HG03025 (cell line): Measurements from ENCODE around the gene LZTFL1.

Experiments used
- ATAC-seq: cut with Tn5 transposase; IDR thresholded peaks from one replicate; pipeline ENCODE4 v1.9.1; 2021; ENCODE audit warnings: mild to moderate bottlenecking, moderate library complexity; ENCODE audit not compliant: unreplicated experiment, low FRiP score

The LZTFL1 gene

DNA sequence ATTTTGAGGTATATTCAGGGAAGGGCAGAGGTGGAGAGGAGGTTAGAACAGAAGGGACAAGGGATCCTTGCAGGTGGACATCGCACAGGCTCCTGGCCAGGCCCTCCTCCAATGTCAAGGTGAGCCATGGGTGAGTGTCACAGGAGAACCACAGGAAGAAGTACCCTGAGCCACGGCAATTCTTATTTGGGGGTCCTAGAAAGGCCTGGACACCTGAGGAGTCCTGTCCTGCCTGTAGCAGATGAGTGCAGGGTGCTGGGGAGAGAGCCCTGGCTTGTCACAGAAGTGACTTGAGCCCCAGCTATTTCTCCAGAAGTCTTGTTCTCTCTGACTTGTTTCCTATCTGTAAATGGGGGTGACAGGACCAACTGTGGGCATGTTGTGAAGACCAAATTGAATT, 49.9 kb downstream of the LZTFL1 start:
- ATAC-seq = no peak

DNA sequence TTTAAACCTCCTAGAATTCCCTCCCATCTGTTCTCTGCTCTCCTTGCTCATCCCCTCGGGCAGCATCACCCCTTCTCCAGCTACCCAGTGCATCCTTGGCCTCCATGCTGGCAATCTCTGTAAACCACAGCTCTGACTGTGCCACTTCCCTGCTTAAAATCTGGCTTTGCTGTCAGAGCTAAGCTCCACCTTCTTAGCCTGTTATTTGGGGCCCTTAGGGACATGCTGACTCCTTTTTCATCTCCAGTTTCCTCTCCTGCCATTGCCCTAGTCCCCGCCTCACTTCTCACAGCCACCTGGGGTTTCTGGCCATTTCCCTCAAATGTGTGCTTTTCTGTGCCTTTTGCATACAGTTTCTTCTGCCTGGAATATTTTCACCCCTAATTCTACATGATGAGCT, 51.3 kb downstream of the LZTFL1 start:
- ATAC-seq = no peak

- no peak for ATAC-seq
Observed at GRCh38 chr3:45789235-45789812, 52.6 kb downstream of the LZTFL1 start.

GRCh38 chr3:45787551-45787950, 54.4 kb downstream of the LZTFL1 start:
- ATAC-seq = no peak

DNA sequence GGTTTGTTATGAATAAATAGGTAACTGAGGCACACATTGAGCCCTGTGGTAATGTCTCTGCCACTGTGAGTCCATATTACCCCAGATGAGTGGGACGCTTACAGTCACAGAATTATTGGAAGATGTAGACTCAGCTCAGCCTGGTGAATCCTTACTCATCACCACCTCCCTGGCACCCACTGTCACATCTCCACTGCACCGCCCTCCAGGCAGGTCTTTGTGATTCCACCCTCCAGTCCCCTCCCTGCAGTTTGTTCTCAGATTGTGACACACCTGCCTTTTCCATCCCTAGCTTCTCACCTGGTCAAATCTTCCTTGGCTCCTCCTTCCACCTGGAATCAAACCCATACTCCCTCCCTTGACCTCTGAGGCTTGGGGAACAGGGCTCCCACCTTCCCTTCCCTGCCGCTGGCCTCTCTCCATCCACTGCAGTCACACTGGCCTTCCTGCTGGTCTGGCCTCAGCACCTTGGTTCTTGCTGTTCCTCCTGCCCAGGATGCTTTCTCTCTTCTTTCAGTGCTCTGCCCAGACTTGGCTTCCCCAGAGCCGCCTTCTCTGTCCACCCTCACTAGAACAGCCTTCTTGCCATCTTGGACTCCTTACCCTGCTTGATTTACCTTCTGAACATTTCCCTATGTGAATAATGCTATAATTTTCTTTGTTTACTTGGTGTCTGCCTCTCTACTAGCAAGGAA, 55.0 kb downstream of the LZTFL1 start:
- ATAC-seq = no peak

GRCh38 chr3:45785605-45786150, 56.2 kb downstream of the LZTFL1 start:
- ATAC-seq = no peak

GRCh38 chr3:45783667-45784066, 58.3 kb downstream of the LZTFL1 start:
- ATAC-seq = no peak

DNA sequence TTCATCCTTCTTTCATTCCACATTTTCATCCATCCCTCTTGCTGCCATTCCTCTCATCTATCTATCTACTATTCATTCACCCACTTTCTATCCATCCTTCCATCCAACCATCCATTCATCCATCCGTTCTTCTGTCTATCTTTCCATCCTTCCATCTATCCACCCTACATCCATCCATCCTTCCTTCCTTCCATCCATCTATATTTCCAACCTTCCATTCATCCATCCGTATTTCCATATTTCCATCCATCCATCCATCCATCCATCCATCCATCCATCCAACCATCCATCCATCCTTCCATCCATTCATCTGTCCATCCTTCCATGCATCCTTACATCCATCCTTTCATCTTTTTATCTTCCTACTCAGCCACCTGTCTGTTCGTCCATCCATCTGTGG, 59.5 kb downstream of the LZTFL1 start:
- ATAC-seq = no peak

DNA sequence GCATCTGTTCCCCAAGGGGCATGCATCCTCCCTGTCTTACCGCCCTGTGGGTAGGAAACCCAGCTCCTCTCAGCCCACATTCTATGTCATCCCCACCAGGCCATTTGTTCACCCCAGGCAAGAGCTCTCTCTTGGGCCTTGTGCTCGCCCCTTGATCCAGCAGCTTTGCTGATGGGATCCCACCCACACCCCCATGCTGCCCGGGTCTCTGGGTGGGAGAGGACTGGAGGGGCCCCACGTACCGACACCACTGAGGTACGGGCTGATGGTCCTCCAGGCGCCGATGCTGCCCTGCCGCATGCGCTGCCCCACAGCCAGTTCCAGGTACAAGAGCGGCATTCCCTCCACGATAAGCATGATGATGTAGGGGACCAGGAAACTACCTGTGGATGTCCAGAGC, 60.1 kb downstream of the LZTFL1 start:
- ATAC-seq = no peak

DNA sequence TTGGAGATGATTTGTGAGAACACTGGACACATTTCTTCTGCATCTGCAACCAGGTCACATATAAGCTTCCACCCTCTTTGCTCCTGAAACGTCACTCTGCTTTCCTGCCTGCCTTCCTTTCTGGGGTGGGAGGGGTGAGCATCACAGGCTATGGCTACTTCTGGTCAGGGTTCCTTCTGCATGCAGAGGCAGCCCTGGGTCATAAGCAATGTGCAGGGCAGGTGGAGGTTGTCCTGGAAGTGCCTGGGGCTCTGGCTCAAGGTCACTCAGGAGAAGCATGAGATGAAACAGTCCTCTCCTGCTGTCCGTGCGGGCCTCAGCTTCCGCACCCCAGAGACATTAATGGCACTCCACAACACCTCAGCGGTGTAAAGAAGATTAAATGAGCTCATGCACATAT, 60.6 kb downstream of the LZTFL1 start:
- no peak for ATAC-seq

GRCh38 chr3:45779746-45780735, 61.9 kb downstream of the LZTFL1 start:
- no peak for ATAC-seq

GRCh38 chr3:45778761-45779201, 63.1 kb downstream of the LZTFL1 start:
- ATAC-seq = no peak

DNA sequence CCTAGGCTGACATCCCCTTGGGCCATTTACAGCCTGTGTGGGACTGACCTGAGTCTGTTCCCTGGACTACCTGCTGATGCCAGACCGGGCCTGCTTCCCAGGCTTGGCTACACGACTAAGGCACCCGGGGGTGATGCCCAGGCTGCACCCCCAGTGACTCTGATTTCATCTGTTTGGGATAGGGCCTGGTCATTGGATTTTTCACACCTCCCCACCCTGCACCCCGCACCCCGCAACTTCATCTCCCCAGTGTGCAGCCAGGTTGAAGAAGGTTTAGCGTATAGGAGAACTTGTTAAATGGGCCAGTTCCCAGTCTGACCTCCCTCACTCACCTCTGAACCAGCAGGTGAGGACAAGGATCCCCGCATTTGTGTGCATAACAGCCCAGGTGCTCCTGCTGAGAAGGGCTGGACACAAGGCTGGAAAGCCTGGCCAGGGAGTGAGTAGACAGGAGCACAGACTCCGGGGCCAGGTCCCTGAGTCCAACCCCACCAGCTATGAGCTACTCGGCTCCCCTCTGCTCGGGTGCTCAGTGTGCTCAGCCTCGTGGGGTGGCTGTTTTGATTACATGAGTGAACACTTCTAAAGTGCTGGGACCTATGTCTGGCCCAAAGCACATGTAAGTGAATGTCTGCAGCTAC, 64.1 kb downstream of the LZTFL1 start:
- ATAC-seq = no peak

DNA sequence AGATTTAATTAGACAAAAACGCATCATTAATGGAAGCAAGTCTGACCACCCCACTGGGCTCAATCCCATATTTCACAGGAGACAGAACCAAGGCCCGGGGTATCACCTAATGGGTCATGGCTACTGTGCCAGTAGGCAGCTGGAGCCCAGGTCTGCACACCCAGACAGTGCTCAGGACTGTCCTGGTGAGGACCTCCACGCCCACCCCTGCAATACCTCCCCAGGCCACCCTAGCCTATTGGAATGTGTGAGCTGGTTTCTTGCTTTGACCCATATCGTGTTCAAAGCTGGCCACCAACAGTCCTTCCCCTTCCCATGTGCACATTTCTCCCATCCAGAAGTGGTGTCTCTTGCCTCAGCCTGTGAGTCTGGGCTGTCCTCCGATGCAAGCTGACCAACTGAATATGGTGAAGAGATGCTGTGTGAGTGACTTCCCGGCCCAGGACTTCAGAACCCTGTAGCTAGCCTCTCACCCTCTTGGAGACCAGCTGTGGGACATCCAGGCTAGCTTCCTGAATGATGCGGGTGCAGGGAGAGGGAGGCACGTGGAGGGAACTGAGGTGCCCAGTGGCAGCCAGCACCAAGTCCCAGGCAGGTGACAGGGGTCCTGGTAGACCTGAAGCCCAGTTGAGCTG, 64.7 kb downstream of the LZTFL1 start:
- ATAC-seq = no peak

DNA sequence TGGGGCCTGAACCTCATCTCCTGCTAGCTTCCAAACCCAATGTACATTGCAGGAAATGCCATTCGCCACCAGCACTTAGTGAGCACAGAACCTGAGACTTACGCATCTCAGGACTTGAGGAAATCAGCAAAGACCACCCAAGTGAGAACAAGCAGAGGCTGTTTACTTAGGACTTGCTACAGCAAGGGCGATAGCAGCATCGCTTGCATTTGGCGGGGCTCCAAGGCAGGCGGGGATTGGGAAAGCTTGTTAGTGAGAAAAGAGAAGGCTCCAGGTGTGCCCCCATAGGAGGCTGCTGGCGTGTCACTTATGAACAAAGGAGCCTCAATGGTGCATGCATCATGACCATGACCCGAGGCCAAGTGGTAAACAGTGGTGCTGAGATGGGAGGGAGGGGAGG, 65.3 kb downstream of the LZTFL1 start:
- ATAC-seq = no peak

DNA sequence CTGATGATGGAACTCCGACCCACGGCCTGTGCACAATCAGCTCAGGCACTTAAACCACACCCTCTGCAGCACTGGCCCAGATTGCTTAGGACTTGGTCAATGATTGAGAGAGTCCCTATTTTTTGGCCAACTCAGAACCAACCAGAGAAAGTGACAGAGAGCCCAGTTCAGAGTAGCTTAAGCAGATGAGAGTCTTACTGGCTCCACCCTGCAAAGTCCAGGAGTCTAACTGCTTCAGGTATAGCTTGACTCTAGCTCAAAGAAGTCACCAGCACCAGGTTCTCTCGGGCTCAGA, 65.7 kb downstream of the LZTFL1 start:
- no peak for ATAC-seq

DNA sequence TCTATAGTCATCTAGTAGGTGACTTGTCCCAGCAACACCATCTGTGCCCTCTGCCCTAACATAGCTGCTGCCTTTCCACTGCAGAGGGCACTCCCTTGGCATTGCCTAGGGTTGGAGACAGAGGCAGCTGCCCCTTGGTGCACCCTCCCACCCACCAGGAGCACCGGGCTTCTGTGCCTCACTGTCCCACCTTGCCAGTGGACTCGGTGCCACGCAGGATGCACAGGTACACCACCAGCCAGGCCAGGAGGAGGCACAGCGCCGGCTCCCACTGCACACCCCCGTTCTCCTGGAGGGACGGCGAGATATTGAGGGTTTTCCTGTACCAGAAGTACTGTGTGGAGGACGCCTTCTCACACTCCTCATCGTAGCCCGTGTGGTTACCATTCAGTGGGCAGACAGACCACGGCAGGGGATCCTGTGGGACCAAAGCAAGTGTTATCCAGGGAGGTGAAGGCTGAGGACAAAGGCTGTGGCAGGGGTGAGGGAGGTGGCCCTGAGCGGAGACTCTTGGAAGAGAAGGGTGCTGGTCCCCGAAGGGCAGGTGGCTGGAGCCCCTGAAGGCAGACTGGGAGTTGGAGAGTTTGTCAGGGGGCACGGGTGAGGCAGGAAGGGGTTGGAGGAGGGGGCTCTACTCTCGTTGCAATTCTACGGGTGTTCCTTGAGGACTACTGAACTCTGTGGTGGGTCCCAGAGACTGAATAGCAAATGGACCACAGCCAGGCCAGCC, 66.2 kb downstream of the LZTFL1 start:
- no peak for ATAC-seq

DNA sequence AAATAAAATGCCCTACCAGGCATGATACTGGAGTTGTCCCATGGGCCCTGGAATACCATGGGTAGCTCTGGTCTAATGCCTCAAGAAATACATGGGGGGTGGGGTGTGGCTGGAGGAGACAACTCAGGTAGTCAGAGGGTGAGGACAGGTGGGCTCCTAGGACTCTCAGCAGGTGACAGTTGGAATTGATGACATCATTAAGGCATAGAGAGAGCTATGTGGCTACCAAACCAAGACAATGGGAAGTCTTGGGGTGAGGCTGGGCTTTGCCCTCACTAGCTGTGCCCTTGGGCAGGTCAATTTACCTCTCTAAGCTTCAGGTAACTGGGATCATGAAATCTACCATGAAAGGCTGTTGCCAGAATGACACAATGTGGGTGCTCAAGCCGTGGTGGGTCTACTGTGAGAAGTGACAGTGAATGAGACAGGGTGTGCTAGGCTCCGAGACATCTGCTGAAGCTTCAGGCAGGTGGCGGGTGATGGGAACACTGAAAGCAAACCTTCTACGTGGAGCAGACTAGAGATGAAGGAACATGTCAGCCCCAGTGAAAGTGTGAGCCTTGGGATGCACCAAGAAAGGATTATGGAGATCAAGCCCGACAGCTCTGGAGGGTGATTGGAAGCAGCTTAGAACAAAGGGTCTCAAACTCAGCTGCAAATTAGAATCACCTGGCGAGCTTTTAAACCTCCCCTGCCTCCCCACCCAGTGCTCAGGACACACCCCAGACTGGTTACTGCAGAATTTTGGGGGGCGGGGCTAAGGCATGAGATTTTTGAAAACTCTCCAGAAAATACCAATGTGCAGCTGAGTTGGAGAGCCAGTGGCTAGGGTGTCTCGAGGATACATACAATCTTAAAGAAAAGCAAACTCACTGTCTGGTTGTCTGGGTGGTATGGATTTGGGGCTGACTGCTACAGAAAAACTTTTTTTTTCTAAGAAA, 67.1 kb downstream of the LZTFL1 start:
- ATAC-seq = no peak
